Activated CD4-positive, CD25-positive, alpha-beta regulatory T cell treated with anti-CD3 and anti-CD28 coated beads, Interleukin-2, amount 50 U/mL, for 16 hours (primary cell): ENCODE measurements around the gene RNF146.
"Not testable (repeated sequence)": the region's sequence is repeated elsewhere in the genome, so short reads cannot be mapped to it uniquely, and the experiment has no call there.

ENCODE experiments used
- DNase-seq: peaks from one replicate; pipeline ENCODE4 v3.0.0-alpha.2; 2020; ENCODE audit warnings: low read depth, low spot score

Gene RNF146

DNA sequence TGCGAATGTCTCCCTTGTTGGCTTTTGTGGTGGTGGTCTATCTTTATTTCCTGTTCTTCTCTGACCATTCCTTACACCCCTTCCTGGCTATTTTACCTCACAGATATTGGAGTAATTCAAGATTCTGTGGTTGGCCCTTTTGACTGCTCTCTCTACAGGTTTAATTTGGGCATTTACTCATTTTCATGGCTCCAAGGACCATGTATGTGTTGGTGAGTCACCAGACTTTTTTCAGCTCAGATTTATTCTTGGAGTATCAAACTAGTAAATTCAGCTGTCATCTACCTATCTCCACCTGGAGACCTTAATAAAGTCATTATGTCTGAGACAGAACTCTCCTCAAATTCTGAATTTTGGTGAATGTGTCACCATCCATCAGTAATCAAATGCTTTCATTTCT, 15.5 kb downstream of the RNF146 start:
- no peak for DNase-seq

GRCh38 chr6:127288705-127289104, 22.0 kb downstream of the RNF146 start:
- DNase-seq: no peak

- DNase-seq: no peak
Measured at GRCh38 chr6:127289934-127290333, 23.3 kb downstream of the RNF146 start.

GRCh38 chr6:127290391-127291265, 24.0 kb downstream of the RNF146 start:
- no peak for DNase-seq

DNA sequence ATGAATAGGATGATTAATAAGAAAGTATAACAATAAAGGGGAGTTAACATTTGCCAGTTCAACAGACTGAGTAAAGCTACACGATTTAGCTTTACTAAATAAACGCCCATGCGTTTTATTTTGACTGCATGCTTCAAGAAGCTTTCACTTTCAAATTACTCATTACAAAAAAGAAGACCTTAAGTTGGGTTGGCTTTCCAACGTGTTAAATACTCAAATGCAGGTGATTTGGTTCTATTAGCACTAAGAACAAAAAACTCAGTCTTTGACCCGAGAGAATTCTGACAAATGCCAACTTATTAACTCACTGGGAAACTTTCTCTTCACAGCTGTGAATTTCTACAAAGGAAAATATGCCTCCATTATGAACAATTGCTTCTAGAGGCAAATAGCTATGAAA, 24.8 kb downstream of the RNF146 start:
- DNase-seq: no peak

DNA sequence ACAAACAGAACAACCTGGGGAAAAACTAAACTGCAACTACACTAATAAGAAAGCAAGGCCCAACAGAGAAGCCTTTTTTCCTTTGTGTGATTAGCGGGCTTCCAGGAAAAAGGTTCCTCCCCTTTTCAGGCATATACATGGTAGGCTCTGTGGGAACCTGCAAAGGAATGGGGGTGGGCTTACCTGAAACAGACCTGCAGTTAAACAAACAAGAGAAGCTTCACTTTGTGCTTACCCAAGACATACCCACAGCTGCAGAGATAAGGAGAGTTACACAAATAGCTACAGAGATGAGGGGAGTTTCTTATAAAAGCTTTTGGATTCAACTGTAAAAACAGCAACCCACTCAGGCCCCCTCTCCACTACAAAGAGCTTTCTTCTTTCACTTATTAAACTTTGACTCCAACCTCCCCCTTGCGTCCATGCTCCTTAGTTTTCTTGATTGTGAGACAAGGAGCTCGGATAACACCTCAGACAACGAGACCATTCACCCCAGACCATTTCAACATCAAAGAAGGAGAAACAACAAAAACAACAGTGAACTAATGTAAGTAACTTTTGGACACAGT, 30.9 kb downstream of the RNF146 start:
- no peak for DNase-seq

DNA sequence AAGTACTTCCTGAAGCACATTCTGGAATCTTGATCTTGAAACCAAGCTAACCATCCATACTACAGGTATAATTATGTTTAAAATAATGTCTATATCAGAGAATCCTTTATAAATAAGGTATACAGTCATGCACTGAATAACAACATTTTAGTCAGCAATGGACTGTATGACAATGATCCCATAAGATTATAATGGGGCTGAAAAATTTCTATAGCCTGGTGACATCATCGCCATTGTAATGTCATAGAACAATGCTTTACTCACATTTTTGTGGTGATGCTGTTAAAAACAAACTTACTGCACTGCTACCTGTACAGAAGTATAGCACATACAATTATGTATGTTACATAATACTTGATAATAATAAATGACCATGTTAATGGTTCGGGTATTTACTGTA, 31.8 kb downstream of the RNF146 start:
- no peak for DNase-seq

DNA sequence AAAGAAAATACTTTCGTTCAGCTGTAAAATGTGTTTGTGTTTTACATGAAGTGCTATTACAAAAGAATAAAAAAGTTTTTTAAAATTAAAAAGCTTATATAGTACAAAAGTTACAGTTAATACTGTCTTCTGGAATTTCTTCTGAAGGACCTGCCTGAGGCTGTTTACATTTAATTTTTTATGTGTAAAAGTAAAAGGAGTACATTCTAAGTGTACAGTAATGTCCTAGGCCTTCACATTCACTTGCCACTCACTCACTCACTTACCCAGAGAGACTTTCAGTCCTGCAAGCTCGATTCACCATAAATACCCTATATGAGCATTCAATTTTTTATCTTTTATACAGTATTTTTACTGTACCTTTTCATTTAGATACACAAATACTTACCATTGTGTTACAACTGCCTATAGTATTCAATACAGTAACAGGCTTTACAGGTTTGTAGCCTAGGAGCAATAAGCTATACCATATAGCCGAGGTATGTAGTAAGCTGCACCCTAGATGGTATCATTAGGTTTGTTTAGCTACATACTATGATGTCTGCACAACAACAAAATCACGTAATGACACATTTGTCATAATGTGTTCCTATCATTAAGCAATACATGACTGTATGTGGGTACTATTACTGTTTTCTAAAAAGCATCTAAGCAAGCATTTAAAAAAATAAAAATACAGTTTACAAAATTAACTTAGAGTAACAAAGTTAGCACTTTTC, 33.0 kb downstream of the RNF146 start:
- DNase-seq: no peak

DNA sequence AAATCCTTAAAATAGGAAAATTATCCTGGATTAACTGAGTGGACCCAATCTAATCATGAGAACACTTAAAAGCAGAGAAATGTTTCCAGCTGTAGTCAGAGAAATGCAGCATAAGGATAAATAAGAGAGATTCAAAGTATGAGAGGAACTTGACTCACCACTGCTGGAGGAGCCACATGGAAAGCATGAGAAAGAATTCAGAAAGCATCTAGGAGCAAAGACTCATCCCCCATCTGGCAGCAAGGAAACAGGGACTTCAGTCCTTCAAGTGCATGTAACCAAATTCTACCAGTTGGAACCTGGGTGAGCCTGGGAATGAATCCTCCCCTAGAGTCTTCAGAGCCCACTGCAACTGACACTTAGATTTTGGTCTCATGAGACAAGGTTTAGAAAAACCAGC, 33.7 kb downstream of the RNF146 start:
- DNase-seq: no peak

DNA sequence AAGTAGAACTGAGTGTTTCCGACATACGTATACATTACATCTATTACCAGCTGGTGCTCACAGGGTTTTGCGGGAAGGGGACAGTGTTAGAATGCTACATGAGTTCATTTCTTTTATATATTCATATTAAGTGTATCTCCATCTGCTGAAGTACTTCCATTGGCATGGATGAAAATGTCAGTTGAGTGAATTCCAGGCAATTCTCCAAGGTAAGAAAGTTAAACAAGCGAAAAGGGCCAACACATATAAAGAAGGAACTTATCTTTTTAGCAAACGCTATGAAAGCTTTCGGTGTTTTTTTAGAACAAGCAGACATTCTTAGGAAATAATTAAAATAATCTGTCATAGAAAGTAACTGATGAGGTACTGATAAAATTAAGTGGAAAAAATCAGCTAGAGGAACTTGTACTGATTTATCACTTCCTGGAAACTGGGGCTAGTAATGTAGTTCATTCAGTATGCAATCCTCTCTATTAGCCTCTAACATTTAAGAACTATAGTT, 34.6 kb downstream of the RNF146 start:
- DNase-seq: no peak

- peak; percentile 6 for DNase-seq
Measured at GRCh38 chr6:127302728-127303660, 36.3 kb downstream of the RNF146 start.

GRCh38 chr6:127303917-127304316, 37.3 kb downstream of the RNF146 start:
- no peak for DNase-seq

DNA sequence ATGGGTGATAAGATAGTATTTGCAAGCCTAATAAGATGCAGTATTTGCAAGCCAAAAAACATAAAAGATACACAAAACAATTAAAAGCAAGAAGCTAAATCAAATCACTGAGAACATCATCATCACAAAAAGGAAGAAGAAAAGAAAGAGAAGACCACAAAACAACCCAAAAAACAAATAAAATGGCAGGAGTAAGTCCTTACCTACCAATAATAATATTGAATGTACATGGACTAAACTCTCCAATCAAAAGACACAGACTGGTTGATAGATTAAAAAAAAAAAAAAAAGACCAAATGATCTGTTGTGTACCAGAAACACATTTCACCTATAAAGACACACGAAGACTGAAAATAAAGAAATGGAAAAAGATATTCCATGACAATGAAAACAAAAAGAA, 39.1 kb downstream of the RNF146 start:
- DNase-seq: no peak

DNA sequence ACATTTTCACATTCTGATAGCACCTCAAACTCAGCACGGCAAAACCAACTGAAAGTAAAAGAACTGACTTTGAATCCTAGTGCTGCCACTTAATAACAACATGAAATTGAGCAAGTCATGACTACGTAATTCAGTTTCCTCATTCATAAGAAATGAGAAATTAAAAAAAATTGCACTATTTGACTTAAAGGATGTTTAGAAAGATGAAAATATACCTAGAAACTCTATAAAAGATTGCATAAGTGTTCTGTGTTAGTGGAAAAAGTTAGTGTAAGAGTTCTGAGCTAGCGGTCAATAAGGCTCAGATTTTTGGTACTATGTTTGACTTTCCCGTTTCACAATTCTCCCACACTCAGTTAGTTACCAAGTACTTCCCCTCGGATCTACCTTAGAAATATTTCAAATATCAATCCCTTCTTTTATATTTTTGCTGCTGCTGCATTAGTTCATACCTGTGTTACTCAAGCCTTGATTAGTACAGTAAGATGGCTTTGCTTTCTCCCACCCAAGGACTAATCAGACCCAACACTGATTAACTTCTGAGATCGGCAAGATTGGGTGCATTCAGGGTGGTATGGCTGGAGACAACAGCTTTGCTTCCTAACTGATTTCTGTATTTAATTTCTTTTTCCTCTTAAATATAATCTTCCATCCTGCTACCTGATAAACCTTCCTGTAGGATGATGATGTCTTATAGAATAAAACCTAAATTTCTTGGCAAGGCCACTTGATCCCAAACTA, 50.9 kb downstream of the RNF146 start:
- no peak for DNase-seq

GRCh38 chr6:127319686-127320085, 53.0 kb downstream of the RNF146 start:
- DNase-seq: no peak

GRCh38 chr6:127328043-127328609, 61.5 kb downstream of the RNF146 start:
- no peak for DNase-seq

DNA sequence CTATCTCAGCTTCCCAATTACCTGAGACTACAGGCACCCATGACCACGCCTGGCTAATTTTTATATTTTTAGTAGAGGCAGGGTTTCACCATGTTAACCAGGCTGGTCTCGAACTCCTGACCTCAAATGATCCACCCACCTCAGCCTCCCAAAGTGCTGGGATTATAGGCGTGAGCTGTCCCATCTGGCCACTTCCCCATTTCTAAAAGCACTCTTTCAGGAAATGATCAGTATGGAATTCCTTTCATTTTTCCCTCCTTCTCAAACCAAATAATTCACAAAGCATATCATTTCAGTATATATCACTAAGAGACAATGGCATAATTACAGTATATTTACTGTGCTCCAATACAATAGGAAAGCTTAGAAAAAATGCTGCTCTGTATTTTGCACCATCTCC, 64.6 kb downstream of the RNF146 start:
- not testable (repeated sequence) for DNase-seq

- no peak for DNase-seq
Measured at GRCh38 chr6:127332383-127332961, 65.8 kb downstream of the RNF146 start.
